GM19193 (cell line): ENCODE data around the gene THTPA.

Experiments used
- POLR2A ChIP-seq: IDR thresholded peaks from 4 replicates; pipeline ENCODE4 v1.6.1; 2011; ENCODE audit not compliant: insufficient read depth, insufficient read length; ENCODE audit errors: extremely low read depth

THTPA gene

DNA sequence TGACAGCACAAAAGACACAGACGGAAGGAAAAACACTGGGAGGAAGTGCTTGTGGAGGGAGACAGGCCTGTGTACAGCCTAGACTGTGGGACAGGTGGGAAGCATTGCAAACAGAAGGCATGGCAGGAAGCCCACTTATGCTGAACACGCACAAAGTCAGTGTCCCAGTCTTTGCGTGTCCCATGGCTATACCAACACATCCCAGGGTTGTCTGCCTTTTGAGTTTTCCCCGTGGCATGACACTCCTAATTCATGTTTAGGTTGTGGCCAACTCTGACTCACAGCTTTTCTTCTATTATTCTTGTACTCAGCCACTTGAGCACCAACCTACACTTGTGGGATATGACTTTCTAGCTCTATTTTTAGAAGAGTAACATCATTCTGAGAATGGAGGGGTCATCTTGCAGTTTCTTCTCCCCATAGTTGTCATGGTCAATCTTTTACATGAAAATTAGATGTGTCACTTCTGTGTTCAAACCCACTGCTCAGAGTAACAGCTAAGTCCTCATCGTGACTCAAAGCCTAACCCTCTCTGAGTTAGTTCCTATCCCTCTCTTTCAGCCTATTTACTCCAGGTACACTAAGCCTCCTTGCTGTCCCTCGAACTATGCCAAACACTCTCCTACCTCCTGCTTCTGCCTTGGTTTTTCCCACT lies 50.0 kb downstream of the THTPA start:
- TF ChIP-seq POLR2A, result no peak

DNA sequence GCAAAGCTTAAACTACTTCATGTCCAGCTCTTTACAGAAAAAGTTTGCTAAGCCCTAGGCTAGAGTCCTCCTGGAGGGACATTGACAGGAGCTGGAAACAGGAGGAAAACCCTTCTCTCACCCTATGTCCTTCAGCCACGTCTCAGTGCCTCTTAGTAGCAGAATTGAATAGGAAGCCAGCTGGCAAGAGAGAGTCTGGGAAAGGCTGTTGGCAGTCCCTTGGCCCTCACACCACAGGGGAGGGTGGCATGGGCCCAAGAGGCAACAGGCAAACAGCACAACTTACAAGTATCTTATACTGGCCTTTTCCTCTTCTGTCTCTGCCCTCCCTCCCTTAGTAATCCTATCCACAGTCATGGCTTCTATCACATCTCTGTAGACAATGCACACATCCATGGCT lies 52.4 kb downstream of the THTPA start:
- no peak for TF ChIP-seq POLR2A

DNA sequence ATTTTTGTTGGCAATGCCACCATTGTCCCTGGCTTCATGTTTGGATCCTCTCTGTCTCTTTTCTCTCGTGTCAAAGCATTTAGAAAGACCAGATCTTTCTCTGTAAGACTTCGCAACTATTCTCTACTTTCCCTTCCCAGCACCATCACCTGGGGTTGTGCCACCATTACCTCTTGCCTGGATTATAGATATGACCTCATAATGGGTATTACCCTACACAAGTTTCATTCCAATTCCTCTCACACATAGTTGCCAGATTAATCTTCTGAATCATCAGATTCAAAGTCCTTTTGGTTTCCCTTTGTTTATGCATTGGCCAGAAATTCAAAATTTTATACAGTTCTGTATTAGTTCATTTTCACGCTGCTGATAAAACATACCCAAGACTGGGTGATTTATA lies 52.9 kb downstream of the THTPA start:
- no peak for TF ChIP-seq POLR2A
